ENCODE data around the gene USP49. TPM values are rescaled to one million over a fixed set of nuclear protein-coding genes. Genes with fewer than 3 reads are reported as not detected.

USP49 gene
- total and polyA plus RNA-seq, 2 of the 4 experiments (the other 2 are of a cell fraction) = 1.4 to 2.1 TPM

DNA sequence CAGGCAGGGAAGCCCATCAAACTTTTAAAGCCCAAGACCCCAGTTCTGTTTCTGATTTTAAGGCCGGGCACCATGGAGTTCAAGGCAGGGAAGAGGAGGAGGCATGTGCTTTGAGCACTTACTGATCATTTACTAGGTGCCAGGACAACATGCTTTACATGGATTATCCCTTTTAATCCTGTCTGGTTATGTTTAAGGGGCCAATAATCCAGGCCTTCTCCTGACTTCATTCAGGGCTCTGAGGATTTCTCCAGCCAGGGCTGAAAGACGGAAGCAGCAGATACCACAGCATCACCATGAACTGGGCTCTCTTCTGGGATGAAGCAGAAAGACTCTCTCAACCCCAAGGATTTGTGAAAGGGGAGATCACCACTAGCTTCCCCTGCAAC, 42.3 kb upstream of the USP49 start:
- Histone ChIP-seq H3K4me2 (ENCODE audit: low read depth, low read length) (no peak overlapping the region), H3K18ac (ENCODE audit: low read depth, low read length) (no peak overlapping the region), H3K4me3 (ENCODE audit: insufficient read depth, low read depth, low read length) (no peak overlapping the region), H4K5ac (ENCODE audit: low read depth, low read length) (no peak overlapping the region), H3K27me3 (ENCODE audit: control insufficient read depth, insufficient read depth, low read length) (no peaks in the 10 kb centered on the region), H3K9me3 (ENCODE audit: control insufficient read depth, insufficient read depth, low read length) (no peaks in the 10 kb centered on the region), H2BK120ac (ENCODE audit: low read depth, low read length) (no peak overlapping the region), H2BK20ac (ENCODE audit: low read depth, low read length) (no peak overlapping the region), H3K79me1 (ENCODE audit: low read depth in 1 of 2, low read length in 2 of 2) (peaks cover 19 to 69% of the 10 kb centered on the region in 2 experiments; a peak in 3 of 4 replicates), H3K36me3 (ENCODE audit: control insufficient read depth, insufficient read depth, low read length) (peaks cover 31% of the 10 kb centered on the region), H4K91ac (ENCODE audit: insufficient read depth, low read depth, low read length) (no peak overlapping the region), H2AFZ (replicated peaks; ENCODE audit: low read length, poor library complexity) (no peak overlapping the region), H3K27ac (ENCODE audit: insufficient read depth, low read length) (no peak overlapping the region), H2BK5ac (ENCODE audit: low read depth, low read length, poor library complexity, severe bottlenecking) (no peak overlapping the region), H2BK15ac (ENCODE audit: low read depth, low read length) (no peak overlapping the region), H2AK5ac (ENCODE audit: low read depth, low read length) (no peak overlapping the region), H3K56ac (ENCODE audit: extremely low read depth, insufficient read depth, low read length) (no peak overlapping the region), H2AK9ac (replicated peaks; ENCODE audit: low read depth, low read length, poor library complexity) (no peak overlapping the region), H3K9me1 (ENCODE audit: insufficient read depth, low read length) (peaks cover 11% of the 10 kb centered on the region; the same call in 1 of the 2 replicates), H4K20me1 (ENCODE audit: insufficient read depth, low read length) (peaks cover 54% of the 10 kb centered on the region), H3K4me1 (ENCODE audit: control insufficient read depth, insufficient read depth, low read length) (peaks cover 30% of the 10 kb centered on the region), H3K9ac (ENCODE audit: low read depth, low read length) (no peak overlapping the region), H3K23ac (ENCODE audit: low read depth, low read length) (no peak overlapping the region), H3K4ac (ENCODE audit: low read depth, low read length) (no peak overlapping the region), H3K14ac (replicated peaks; ENCODE audit: low read depth, low read length) (no peak overlapping the region), H4K8ac (ENCODE audit: low read depth in 2 of 2, low read length in 2 of 2) (no peak overlapping the region)
- CTCF ChIA-PET = no interaction called here
- TF ChIP-seq RCOR1 (IDR thresholded peaks at IDR 0.05; ENCODE audit: insufficient replicate concordance, low read length) (no peak), FOS (IDR thresholded peaks at IDR 0.05; ENCODE audit: low read depth, low read length) (no peak), RAD21 (IDR thresholded peaks at IDR 0.05; ENCODE audit: low read length) (no peak), CHD1 (IDR thresholded peaks at IDR 0.05; ENCODE audit: low read depth, low read length) (no peak), MAFK (IDR thresholded peaks at IDR 0.05; ENCODE audit: low read depth, low read length) (no peak), SMC3 (IDR thresholded peaks at IDR 0.05; ENCODE audit: low read depth, low read length) (no peak), USF2 (IDR thresholded peaks at IDR 0.05; ENCODE audit: low read depth, low read length) (no peak), NFE2L2 (IDR thresholded peaks at IDR 0.05; ENCODE audit: low read depth, low read length) (no peak), POLR2A (IDR thresholded peaks at IDR 0.05; ENCODE audit: low read depth, low read length) (no peak), MXI1 (IDR thresholded peaks at IDR 0.05; ENCODE audit: borderline replicate concordance, low read depth, low read length) (no peak), CEBPB (IDR thresholded peaks at IDR 0.05; ENCODE audit: low read depth, low read length) (no peak), BHLHE40 (IDR thresholded peaks at IDR 0.05; ENCODE audit: low read depth, low read length) (no peak), MAZ (IDR thresholded peaks at IDR 0.05; ENCODE audit: borderline replicate concordance, low read depth, low read length) (no peak), RFX5 (IDR thresholded peaks at IDR 0.05; ENCODE audit: low read depth, low read length) (no peak)
- TF ChIP-seq, protein P1, sequence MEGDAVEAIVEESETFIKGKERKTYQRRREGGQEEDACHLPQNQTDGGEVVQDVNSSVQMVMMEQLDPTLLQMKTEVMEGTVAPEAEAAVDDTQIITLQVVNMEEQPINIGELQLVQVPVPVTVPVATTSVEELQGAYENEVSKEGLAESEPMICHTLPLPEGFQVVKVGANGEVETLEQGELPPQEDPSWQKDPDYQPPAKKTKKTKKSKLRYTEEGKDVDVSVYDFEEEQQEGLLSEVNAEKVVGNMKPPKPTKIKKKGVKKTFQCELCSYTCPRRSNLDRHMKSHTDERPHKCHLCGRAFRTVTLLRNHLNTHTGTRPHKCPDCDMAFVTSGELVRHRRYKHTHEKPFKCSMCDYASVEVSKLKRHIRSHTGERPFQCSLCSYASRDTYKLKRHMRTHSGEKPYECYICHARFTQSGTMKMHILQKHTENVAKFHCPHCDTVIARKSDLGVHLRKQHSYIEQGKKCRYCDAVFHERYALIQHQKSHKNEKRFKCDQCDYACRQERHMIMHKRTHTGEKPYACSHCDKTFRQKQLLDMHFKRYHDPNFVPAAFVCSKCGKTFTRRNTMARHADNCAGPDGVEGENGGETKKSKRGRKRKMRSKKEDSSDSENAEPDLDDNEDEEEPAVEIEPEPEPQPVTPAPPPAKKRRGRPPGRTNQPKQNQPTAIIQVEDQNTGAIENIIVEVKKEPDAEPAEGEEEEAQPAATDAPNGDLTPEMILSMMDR (conservative IDR thresholded peaks at IDR 0.05; ENCODE audit: low read depth, low read length) = no peak
- TF ChIP-seq, protein P2, sequence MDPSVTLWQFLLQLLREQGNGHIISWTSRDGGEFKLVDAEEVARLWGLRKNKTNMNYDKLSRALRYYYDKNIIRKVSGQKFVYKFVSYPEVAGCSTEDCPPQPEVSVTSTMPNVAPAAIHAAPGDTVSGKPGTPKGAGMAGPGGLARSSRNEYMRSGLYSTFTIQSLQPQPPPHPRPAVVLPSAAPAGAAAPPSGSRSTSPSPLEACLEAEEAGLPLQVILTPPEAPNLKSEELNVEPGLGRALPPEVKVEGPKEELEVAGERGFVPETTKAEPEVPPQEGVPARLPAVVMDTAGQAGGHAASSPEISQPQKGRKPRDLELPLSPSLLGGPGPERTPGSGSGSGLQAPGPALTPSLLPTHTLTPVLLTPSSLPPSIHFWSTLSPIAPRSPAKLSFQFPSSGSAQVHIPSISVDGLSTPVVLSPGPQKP (IDR thresholded peaks at IDR 0.05; ENCODE audit: borderline replicate concordance, low read depth, low read length) = no peak
- in situ Hi-C loops (cut with MboI; ENCODE audit: low sequenced_read_pairs) = loop anchor here (5.0 to 10.0 kb wide), 2 partner anchors 105 to 153 kb away; partner anchors contain the start of genes PRICKLE4 and TOMM6
- DNase-seq (no peak), ATAC-seq (ENCODE audit: low read depth) (no peak)
- dilution Hi-C loops (cut with HindIII; ENCODE audit: low sequenced_read_pairs, unreplicated experiment) = no loop called here
- intact Hi-C loops (cut with micrococcal nuclease) = loop anchor here (2.0 to 5.0 kb wide), 3 partner anchors 15 to 155 kb away; partner anchors contain the start of gene PRICKLE4
- 71% methylated on average over 1 of the region's 2 CpGs; no CpG with 5 or more reads in 1 of the 2 experiments for WGBS, 2 experiments (ENCODE audit: extremely low coverage in 2 of 2, insufficient read length in 1 of 2)
- BruUV-seq (replicated peaks) = no TSS peak
- POLR2A ChIA-PET (ENCODE audit: unreplicated experiment) = no interaction called here

All from IMR-90 (cell line).